Stimulated activated naive B cell treated with anti-CD40 and anti-IgM and Interleukin-4, amounts not matched to agents 10 μg/mL and 1 μg/mL and 100 μg/mL, for 72 hours (primary cell): ENCODE measurements around the gene RAB7B.
"Not testable (repeated sequence)": the region's sequence is repeated elsewhere in the genome, so short reads cannot be mapped to it uniquely, and the experiment has no call there.

Experiments used
- ATAC-seq, 2 donors: fragments of 150-1000 bp; cut with Tn5 transposase; replicated peaks; 2 replicates each; pipeline ENCODE4 v1.10.0; 2021; ENCODE audit warnings: moderate library complexity in 1 of 2
- DNase-seq: peaks from one replicate; pipeline ENCODE4 v3.0.0; 2021
- H3K27ac Mint-ChIP-seq: one replicate; pipeline ENCODE4 v1.8.0; 2022; ENCODE audit warnings: mild to moderate bottlenecking, mixed read lengths
- H3K27me3 Mint-ChIP-seq, 2 donors: one replicate each; pipeline ENCODE4 v1.8.0; 2022; ENCODE audit warnings: mixed read lengths in 2 of 2
- H3K36me3 Mint-ChIP-seq, 2 donors: one replicate each; pipeline ENCODE4 v1.8.0; 2022; ENCODE audit warnings: mixed read lengths in 2 of 2, mild to moderate bottlenecking in 1 of 2
- H3K4me1 Mint-ChIP-seq, 2 donors: one replicate each; pipeline ENCODE4 v1.8.0; 2022; ENCODE audit warnings: mixed read lengths in 2 of 2, mild to moderate bottlenecking in 1 of 2
- H3K4me3 Mint-ChIP-seq, 2 donors: one replicate each; pipeline ENCODE4 v1.8.0; 2022; ENCODE audit warnings: mild to moderate bottlenecking in 2 of 2, mixed read lengths in 2 of 2, moderate library complexity in 1 of 2
- H3K9me3 Mint-ChIP-seq, 2 donors: one replicate each; pipeline ENCODE4 v1.8.0; 2022; ENCODE audit warnings: mixed read lengths in 2 of 2, mild to moderate bottlenecking in 1 of 2

RAB7B gene

DNA sequence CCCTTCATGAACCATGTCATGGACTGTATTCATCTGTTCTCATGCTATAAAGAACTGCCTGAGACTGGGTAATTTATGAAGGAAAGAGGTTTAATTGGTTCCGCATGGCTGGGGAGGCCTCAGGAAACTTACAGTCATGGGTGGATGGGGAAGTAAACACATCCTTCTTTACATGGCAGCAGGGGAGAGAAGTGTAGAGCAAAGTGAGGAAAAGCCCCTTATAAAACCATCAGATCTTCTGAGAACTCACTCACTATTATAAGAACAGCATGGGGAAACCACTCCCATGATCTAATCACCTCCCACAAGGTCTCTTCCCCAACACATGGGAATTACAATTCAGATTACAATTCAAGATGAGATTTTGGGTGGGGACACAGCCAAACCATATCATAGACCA is 6.6 kb downstream of the RAB7B start:
- not testable (repeated sequence) for H3K4me1 Mint-ChIP-seq, H3K27me3 Mint-ChIP-seq

GRCh38 chr1:205994346-205994745 is 8.8 kb downstream of the RAB7B start:
- H3K36me3 Mint-ChIP-seq: peaks cover 0 to 9% of the 10 kb centered on the region in 2 donors
- H3K4me1 Mint-ChIP-seq: peaks cover 0 to 4% of the 10 kb centered on the region in 2 donors
- no peak overlapping the region for H3K4me3 Mint-ChIP-seq
- H3K27ac Mint-ChIP-seq: no peak overlapping the region
- no peak for DNase-seq
- ATAC-seq: no peak
- H3K9me3 Mint-ChIP-seq: peaks cover 7 to 10% of the 10 kb centered on the region in 2 donors
- H3K27me3 Mint-ChIP-seq: peaks cover 5 to 9% of the 10 kb centered on the region in 2 donors

More for the DNA sequence above, 6.6 kb downstream of the RAB7B start:
- H3K36me3 Mint-ChIP-seq, H3K27ac Mint-ChIP-seq, H3K4me3 Mint-ChIP-seq, DNase-seq, ATAC-seq: not testable (repeated sequence)
- H3K9me3 Mint-ChIP-seq: peaks cover 7 to 10% of the 10 kb centered on the region in 2 donors

DNA sequence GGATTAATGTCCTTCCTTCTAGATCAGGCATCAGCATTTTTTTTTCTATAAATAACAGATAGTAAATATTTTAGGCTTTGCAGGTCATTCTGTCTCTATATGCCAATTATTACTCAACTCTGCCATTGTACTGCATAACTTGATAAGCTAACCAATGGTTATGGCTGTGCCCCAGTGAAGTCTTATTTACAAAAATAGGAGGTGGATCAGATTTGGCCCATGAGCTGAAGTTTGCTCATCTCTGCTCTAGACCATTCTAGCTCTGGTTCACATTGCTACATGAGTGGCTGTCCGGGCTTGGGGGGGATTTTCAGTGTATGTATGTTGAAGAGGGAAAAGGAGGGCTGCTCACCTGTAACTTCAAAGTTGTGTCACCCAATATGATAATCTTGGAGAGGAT is 10.1 kb downstream of the RAB7B start:
- H3K4me3 Mint-ChIP-seq: no peak overlapping the region
- peaks cover 7 to 10% of the 10 kb centered on the region in 2 donors for H3K9me3 Mint-ChIP-seq
- DNase-seq: no peak

DNA sequence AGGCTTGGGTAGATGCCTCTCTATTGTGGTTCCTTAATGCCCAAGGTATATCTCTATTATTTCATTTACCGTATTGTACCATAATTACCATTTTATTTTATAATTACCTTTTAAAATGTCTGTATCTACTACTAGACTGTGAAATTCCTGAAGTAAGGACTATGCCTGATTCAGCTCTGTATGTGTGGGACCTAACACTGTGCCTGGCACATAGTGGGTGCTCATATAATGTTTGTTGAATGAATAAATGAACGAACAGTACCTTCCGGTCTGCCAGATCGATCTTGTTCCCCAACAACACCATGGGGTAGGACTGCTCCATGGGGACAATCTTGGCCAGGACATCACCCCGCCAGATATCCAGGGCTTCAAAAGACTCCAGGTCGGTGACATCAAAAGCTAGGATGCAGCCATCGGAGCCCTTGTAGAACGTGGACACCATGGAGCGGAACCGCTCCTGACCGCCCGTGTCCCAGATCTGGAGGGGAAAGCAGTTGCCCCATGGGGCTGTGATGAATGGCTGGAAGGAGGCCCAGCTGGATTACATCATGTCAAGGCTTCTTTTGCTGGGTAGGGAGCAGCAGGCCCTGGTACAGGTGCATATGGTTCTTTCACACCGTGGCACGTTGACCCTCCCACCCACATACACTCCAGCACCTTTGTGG is 10.8 kb downstream of the RAB7B start:
- Mint-ChIP-seq H3K27me3 (peaks cover 5 to 12% of the 10 kb centered on the region in 2 donors), H3K9me3 (peaks cover 7 to 10% of the 10 kb centered on the region in 2 donors), H3K4me1 (peaks cover 0 to 4% of the 10 kb centered on the region in 2 donors), H3K4me3 (no peak overlapping the region), H3K27ac (no peak overlapping the region), H3K36me3 (peaks cover 0 to 9% of the 10 kb centered on the region in 2 donors)
- DNase-seq (no peak), ATAC-seq (no peak)

More for the DNA sequence above, 10.1 kb downstream of the RAB7B start:
- no peak overlapping the region for H3K27ac Mint-ChIP-seq
- H3K36me3 Mint-ChIP-seq: peaks cover 0 to 9% of the 10 kb centered on the region in 2 donors
- ATAC-seq: no peak
- H3K27me3 Mint-ChIP-seq: peaks cover 5 to 12% of the 10 kb centered on the region in 2 donors
- peaks cover 0 to 4% of the 10 kb centered on the region in 2 donors for H3K4me1 Mint-ChIP-seq

DNA sequence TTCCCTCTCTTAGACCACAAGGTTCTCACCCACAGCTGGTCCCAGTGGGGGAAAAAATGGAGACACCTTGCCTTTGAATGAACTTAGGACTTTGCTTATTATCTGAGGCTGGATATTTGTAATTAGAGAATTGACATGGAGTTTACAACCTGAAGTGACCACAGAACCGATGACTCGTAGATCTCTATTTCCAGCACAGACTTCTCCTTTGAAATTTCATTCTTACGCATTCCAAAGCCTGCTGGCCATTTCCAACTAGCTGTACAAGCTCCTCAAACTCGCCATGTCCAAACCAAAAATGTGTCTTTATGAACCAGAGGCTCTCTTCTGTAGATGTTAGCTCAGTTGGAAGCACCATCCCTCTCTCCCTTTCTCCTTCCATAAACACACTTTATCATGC is 12.0 kb downstream of the RAB7B start:
- H3K9me3 Mint-ChIP-seq: no peaks in the 10 kb centered on the region
- no peaks in the 10 kb centered on the region for H3K4me1 Mint-ChIP-seq
- no peak for DNase-seq
- no peak overlapping the region for H3K4me3 Mint-ChIP-seq
- peaks cover 5 to 12% of the 10 kb centered on the region in 2 donors for H3K27me3 Mint-ChIP-seq
- H3K36me3 Mint-ChIP-seq: no peaks in the 10 kb centered on the region
- no peak for ATAC-seq
- H3K27ac Mint-ChIP-seq: no peak overlapping the region

- ATAC-seq (no peak), DNase-seq (no peak)
- H3K9me3 Mint-ChIP-seq: no peaks in the 10 kb centered on the region
- H3K27ac Mint-ChIP-seq: no peak overlapping the region
- peaks cover 5 to 12% of the 10 kb centered on the region in 2 donors for H3K27me3 Mint-ChIP-seq
- H3K4me1 Mint-ChIP-seq: no peaks in the 10 kb centered on the region
- no peaks in the 10 kb centered on the region for H3K36me3 Mint-ChIP-seq
- H3K4me3 Mint-ChIP-seq: no peak overlapping the region
These were observed 13.0 kb downstream of the RAB7B start for GRCh38 chr1:205990226-205990625.

- no peaks in the 10 kb centered on the region for H3K36me3 Mint-ChIP-seq
- H3K27me3 Mint-ChIP-seq: peaks cover 5 to 12% of the 10 kb centered on the region in 2 donors
- H3K4me1 Mint-ChIP-seq: peaks cover 0 to under 1% of the 10 kb centered on the region in 2 donors
- no peak overlapping the region for H3K4me3 Mint-ChIP-seq
- H3K27ac Mint-ChIP-seq: no peak overlapping the region
- DNase-seq: no peak
- H3K9me3 Mint-ChIP-seq: no peaks in the 10 kb centered on the region
- no peak for ATAC-seq
These were observed 13.4 kb downstream of the RAB7B start for GRCh38 chr1:205989786-205990185.

- H3K27me3 Mint-ChIP-seq: peaks cover 5 to 12% of the 10 kb centered on the region in 2 donors
- no peak for DNase-seq
- no peaks in the 10 kb centered on the region for H3K36me3 Mint-ChIP-seq
- H3K9me3 Mint-ChIP-seq: no peaks in the 10 kb centered on the region
- no peak for ATAC-seq
- no peak overlapping the region for H3K27ac Mint-ChIP-seq
- peaks cover 3 to 11% of the 10 kb centered on the region in 2 donors for H3K4me1 Mint-ChIP-seq
- H3K4me3 Mint-ChIP-seq: no peak overlapping the region
These were observed 14.6 kb downstream of the RAB7B start for GRCh38 chr1:205988585-205988995.

- H3K9me3 Mint-ChIP-seq: peaks cover 3 to 5% of the 10 kb centered on the region in 2 donors
- H3K27ac Mint-ChIP-seq: no peak overlapping the region
- no peaks in the 10 kb centered on the region for H3K36me3 Mint-ChIP-seq
- peaks cover 3 to 11% of the 10 kb centered on the region in 2 donors for H3K4me1 Mint-ChIP-seq
- ATAC-seq (no peak), DNase-seq (no peak)
- H3K27me3 Mint-ChIP-seq: peaks cover 5 to 12% of the 10 kb centered on the region in 2 donors
- no peak overlapping the region for H3K4me3 Mint-ChIP-seq
These were observed 16.3 kb downstream of the RAB7B start for GRCh38 chr1:205986861-205987260.

DNA sequence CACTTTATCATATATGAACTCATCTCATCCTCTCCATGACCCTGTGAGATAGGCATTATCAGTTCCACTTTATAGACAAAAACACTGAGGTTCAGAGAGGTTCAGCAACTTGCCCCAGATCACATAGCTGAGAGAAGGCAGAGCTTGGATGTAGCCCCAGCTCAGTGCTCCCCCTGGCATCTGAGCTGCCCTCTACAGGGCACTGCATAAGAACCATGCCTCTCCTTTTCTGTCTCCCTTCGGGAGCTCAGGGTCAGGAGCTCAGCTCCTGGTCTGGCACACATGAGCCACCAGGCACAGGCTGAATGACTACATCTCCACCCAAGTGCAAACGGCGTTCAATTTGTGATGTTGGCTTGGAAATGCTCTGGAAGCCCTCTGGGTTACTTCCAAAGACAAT is 16.9 kb downstream of the RAB7B start:
- no peak overlapping the region for H3K27ac Mint-ChIP-seq
- ATAC-seq: no peak

GRCh38 chr1:205985330-205986005 is 17.7 kb downstream of the RAB7B start:
- H3K27ac Mint-ChIP-seq: no peak overlapping the region
- no peaks in the 10 kb centered on the region for H3K36me3 Mint-ChIP-seq
- ATAC-seq (no peak), DNase-seq (no peak)
- peaks cover 3 to 11% of the 10 kb centered on the region in 2 donors for H3K4me1 Mint-ChIP-seq
- peaks cover 5 to 11% of the 10 kb centered on the region in 2 donors for H3K27me3 Mint-ChIP-seq
- peaks cover 3 to 6% of the 10 kb centered on the region in 2 donors for H3K9me3 Mint-ChIP-seq
- H3K4me3 Mint-ChIP-seq: no peak overlapping the region

More for the DNA sequence above, 16.9 kb downstream of the RAB7B start:
- DNase-seq: no peak
- Mint-ChIP-seq H3K9me3 (peaks cover 3 to 6% of the 10 kb centered on the region in 2 donors), H3K4me3 (no peak overlapping the region), H3K4me1 (peaks cover 3 to 11% of the 10 kb centered on the region in 2 donors), H3K36me3 (no peaks in the 10 kb centered on the region), H3K27me3 (peaks cover 5 to 12% of the 10 kb centered on the region in 2 donors)

- peaks cover 3 to 11% of the 10 kb centered on the region in 2 donors for H3K4me1 Mint-ChIP-seq
- DNase-seq (peak; percentile 35), ATAC-seq (peak; percentile 92 to 96)
- H3K9me3 Mint-ChIP-seq: peaks cover 3 to 6% of the 10 kb centered on the region in 2 donors
- no peak overlapping the region for H3K27ac Mint-ChIP-seq
- peaks cover 0 to 1% of the 10 kb centered on the region in 2 donors for H3K27me3 Mint-ChIP-seq
- no peak overlapping the region for H3K4me3 Mint-ChIP-seq
- no peaks in the 10 kb centered on the region for H3K36me3 Mint-ChIP-seq
These were observed 19.1 kb downstream of the RAB7B start for GRCh38 chr1:205983925-205984725.

DNA sequence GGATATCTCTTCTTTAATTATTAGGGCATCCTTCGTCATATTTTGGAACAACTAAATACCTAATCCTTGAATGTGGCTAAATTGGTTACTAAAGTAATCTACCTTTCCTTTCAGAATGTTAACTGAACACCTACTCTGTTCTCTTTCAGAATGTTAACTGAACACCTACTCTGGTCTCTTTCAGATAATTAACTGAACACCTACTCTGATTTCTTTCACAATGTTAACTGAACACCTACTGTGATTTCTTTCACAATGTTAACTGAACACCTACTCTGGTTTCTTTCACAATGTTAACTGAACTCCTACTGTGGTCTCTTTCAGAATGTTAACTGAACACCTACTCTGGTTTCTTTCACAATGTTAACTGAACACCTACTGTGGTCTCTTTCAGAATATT is 21.9 kb downstream of the RAB7B start:
- H3K9me3 Mint-ChIP-seq: peaks cover 3 to 6% of the 10 kb centered on the region in 2 donors
- DNase-seq: no peak
- H3K4me1 Mint-ChIP-seq: peaks cover 3 to 11% of the 10 kb centered on the region in 2 donors
- H3K4me3 Mint-ChIP-seq: no peak overlapping the region
- H3K36me3 Mint-ChIP-seq: no peaks in the 10 kb centered on the region
- no peaks in the 10 kb centered on the region for H3K27me3 Mint-ChIP-seq
- no peak overlapping the region for H3K27ac Mint-ChIP-seq
- ATAC-seq: no peak

- H3K9me3 Mint-ChIP-seq: peaks cover 3 to 6% of the 10 kb centered on the region in 2 donors
- H3K27me3 Mint-ChIP-seq: no peaks in the 10 kb centered on the region
- no peak for ATAC-seq
- H3K36me3 Mint-ChIP-seq: no peaks in the 10 kb centered on the region
- DNase-seq: no peak
- H3K27ac Mint-ChIP-seq: no peak overlapping the region
- H3K4me3 Mint-ChIP-seq: no peak overlapping the region
- peaks cover 3 to 11% of the 10 kb centered on the region in 2 donors for H3K4me1 Mint-ChIP-seq
These were observed 22.8 kb downstream of the RAB7B start for GRCh38 chr1:205980237-205980870.
